T-cell (primary cell): Measurements from ENCODE around the gene TAF6L. TPM values are rescaled to one million over a fixed set of nuclear protein-coding genes. Genes with fewer than 3 reads are reported as not detected.
A peak's percentile ranks its signal among the peaks of the same experiment; 100 is the strongest.

ENCODE experiments used
- ATAC-seq, 4 experiments: fragments of 200-7000 bp in 3 of 4; fragments of 150-1000 bp in 1 of 4; cut with Tn5 transposase; replicated peaks in 1 of 4; 1 replicate in 3 of 4; 2 replicates in 1 of 4; pipeline ENCODE4 v1.10.0; 2021; ENCODE audit warnings: moderate library complexity in 3 of 4, mild to moderate bottlenecking in 2 of 4, moderate number of reproducible peaks in 1 of 4
- CTCF ChIA-PET, 2 donors: fragments of 300-600 bp; sonication (Branson Sonifier 250); formaldehyde crosslinking; loops; one replicate each; lab custom pipeline; 2022; ENCODE audit warnings: antibody characterized with exemption in 2 of 2; lab: Charles Lee
- POLR2A ChIA-PET, 2 donors: fragments of 300-600 bp; sonication (Branson Sonifier 250); formaldehyde crosslinking; loops; one replicate each; lab custom pipeline; 2022; ENCODE audit warnings: antibody characterized with exemption in 2 of 2; lab: Charles Lee
- DNase-seq, 35 experiments: peaks; one replicate each; pipeline versions ENCODE4 v3.0.0 to v3.0.0-alpha.2; 2013 to 2023
- H3K27ac ChIP-seq: one replicate; pipeline ENCODE4 v1.5.1; 2013; ENCODE audit warnings: low read length
- H3K27me3 ChIP-seq, 2 experiments: replicated peaks in 1 of 2; 1 replicate in 1 of 2; 2 replicates in 1 of 2; pipeline versions ENCODE4 v1.6.1 to v1.7.0; 2013; ENCODE audit warnings: low read length in 1 of 2, mixed read lengths in 1 of 2; ENCODE audit not compliant: control insufficient read depth in 2 of 2, insufficient read depth in 2 of 2; ENCODE audit errors: extremely low read depth in 1 of 2
- H3K36me3 ChIP-seq, 2 donors: 1 replicate in 1 of 2; 2 replicates in 1 of 2; pipeline versions ENCODE4 v1.6.1 to v1.7.0; 2013; ENCODE audit warnings: low read length in 1 of 2; ENCODE audit not compliant: control insufficient read depth in 2 of 2, insufficient read depth in 1 of 2; ENCODE audit errors: extremely low read depth in 1 of 2
- H3K4me1 ChIP-seq, 2 experiments: 1 replicate in 1 of 2; 2 replicates in 1 of 2; pipeline versions ENCODE4 v1.6.1 to v1.7.0; 2013; ENCODE audit warnings: low read length in 2 of 2, mixed read lengths in 1 of 2; ENCODE audit not compliant: insufficient read depth in 2 of 2, control insufficient read depth in 1 of 2; ENCODE audit errors: extremely low read depth in 1 of 2
- H3K4me3 ChIP-seq, 2 donors: 1 replicate in 1 of 2; 2 replicates in 1 of 2; pipeline versions ENCODE4 v1.5.1 to v1.7.0; 2013; ENCODE audit warnings: mild to moderate bottlenecking in 2 of 2, low read length in 1 of 2, moderate library complexity in 1 of 2; ENCODE audit not compliant: control insufficient read depth in 1 of 2; ENCODE audit errors: extremely low read depth in 1 of 2
- H3K9me3 ChIP-seq: 2 replicates; pipeline ENCODE4 v1.7.0; 2013
- H3K27ac Mint-ChIP-seq, 2 donors: one replicate each; pipeline ENCODE4 v1.8.0; 2020 to 2021; ENCODE audit warnings: mild to moderate bottlenecking in 2 of 2, mixed read lengths in 2 of 2
- H3K27me3 Mint-ChIP-seq, 2 donors: one replicate each; pipeline ENCODE4 v1.8.0; 2021 to 2022; ENCODE audit warnings: mixed read lengths in 2 of 2
- H3K36me3 Mint-ChIP-seq: one replicate; pipeline ENCODE4 v1.8.0; 2021; ENCODE audit warnings: mixed read lengths
- H3K4me1 Mint-ChIP-seq, 3 donors: one replicate each; pipeline ENCODE4 v1.8.0; 2020 to 2022; ENCODE audit warnings: mixed read lengths in 3 of 3, mild to moderate bottlenecking in 1 of 3
- H3K4me3 Mint-ChIP-seq, 3 donors: one replicate each; pipeline ENCODE4 v1.8.0; 2020 to 2022; ENCODE audit warnings: mild to moderate bottlenecking in 3 of 3, mixed read lengths in 3 of 3, moderate library complexity in 3 of 3
- H3K9me3 Mint-ChIP-seq, 3 donors: one replicate each; pipeline ENCODE4 v1.8.0; 2020 to 2022; ENCODE audit warnings: mixed read lengths in 3 of 3
- WGBS: methylation state at CpG from one replicate; pipeline ENCODE4 v1.1.5; 2013; ENCODE audit warnings: missing lambda C conversion rate; ENCODE audit not compliant: insufficient coverage; 5-methylcytosine and 5-hydroxymethylcytosine counted together
- total RNA-seq, 35 experiments: library from RNA in 6 of 35; stranded (reverse) in 6 of 35; fragments of 120-200 nt in 1 of 35; gene quantifications; one replicate each; pipeline versions ENCODE4 v1.2.1 to v1.2.4 and lab custom pipeline; 2013 to 2026

Gene TAF6L
- total RNA-seq, 5 donors from 2014 or later (not counting 1 experiment from before 2014, with no cell fraction given) = 15.1 to 29.5 (median 29.0) TPM

GRCh38 chr11:62786318-62787004 lies 15.3 kb downstream of the TAF6L start:
- peaks cover 34 to 45% (median 42%) of the 10 kb centered on the region in 3 donors for H3K4me1 Mint-ChIP-seq
- peak overlapping the region; percentile 82 to 91 (median 85) for H3K4me3 Mint-ChIP-seq
- H3K36me3 Mint-ChIP-seq = peaks cover 16% of the 10 kb centered on the region
- WGBS = 2% methylated on average over 51 of the region's 51 CpGs
- H3K27ac Mint-ChIP-seq = peak overlapping the region; percentile 93 to 95
- Histone ChIP-seq H3K36me3 (peaks cover 10 to 29% of the 10 kb centered on the region in 2 donors), H3K4me3 (peak overlapping the region; percentile 85 to 96), H3K27me3 (no peaks in the 10 kb centered on the region), H3K27ac (peak overlapping the region; percentile 61), H3K4me1 (peaks cover 14 to 44% of the 10 kb centered on the region in 2 experiments), H3K9me3 (no peaks in the 10 kb centered on the region)
- no peaks in the 10 kb centered on the region for H3K27me3 Mint-ChIP-seq
- DNase-seq = peak; percentile 55 to 91 (median 76)
- POLR2A ChIA-PET = interaction anchor here (0.6 to 4.0 kb wide), 10 partner anchors 14 to 121 kb away, joined by 3 to 23 read pairs (median 5); partner anchors contain the start of genes C11orf98 (in 1 of the 2), CSKMT (in 1 of the 2), HNRNPUL2 (in 1 of the 2) and STX5 (in 1 of the 2)
- CTCF ChIA-PET = interaction anchor here (0.6 to 3.4 kb wide), 26 partner anchors 12 to 362 kb away, joined by 3 to 32 read pairs (median 4); partner anchors contain the start of genes C11orf98 (in 1 of the 2), CSKMT (in 1 of the 2), HNRNPUL2 (in 1 of the 2) and NXF1 (in 1 of the 2)
- peak; percentile 69 to 76 (median 72) for ATAC-seq
- no peaks in the 10 kb centered on the region for H3K9me3 Mint-ChIP-seq

- Histone ChIP-seq H3K36me3 (peaks cover 7 to 27% of the 10 kb centered on the region in 2 donors), H3K4me1 (peaks cover 15 to 48% of the 10 kb centered on the region in 2 experiments), H3K27me3 (no peaks in the 10 kb centered on the region), H3K27ac (peak within 1 kb of the TSS; percentile 77), H3K9me3 (no peaks in the 10 kb centered on the region), H3K4me3 (peak within 1 kb of the TSS; percentile 85 to 96)
- CTCF ChIA-PET = interaction anchor here (0.6 to 3.4 kb wide), 19 partner anchors 13 to 362 kb away, joined by 3 to 32 read pairs (median 5); partner anchors contain the start of genes ZBTB3 (in 2 of the 2), HNRNPUL2 (in 1 of the 2), NXF1 (in 1 of the 2) and SLC3A2 (in 1 of the 2)
- under 1% methylated on average over 88 of the region's 88 CpGs for WGBS
- no peaks in the 10 kb centered on the region for H3K9me3 Mint-ChIP-seq
- no peaks in the 10 kb centered on the region for H3K27me3 Mint-ChIP-seq
- ATAC-seq (peak; percentile 70 to 78 (median 74)), DNase-seq (peak; percentile 93 to 100 (median 97))
- H3K4me1 Mint-ChIP-seq = peaks cover 37 to 49% (median 46%) of the 10 kb centered on the region in 3 donors
- POLR2A ChIA-PET = interaction anchor here (1.0 to 4.0 kb wide), 8 partner anchors 9 to 122 kb away, joined by 3 to 23 read pairs (median 5); partner anchors contain the start of genes C11orf98 (in 1 of the 2), CSKMT (in 1 of the 2), HNRNPUL2 (in 1 of the 2) and STX5 (in 1 of the 2)
- H3K36me3 Mint-ChIP-seq = peaks cover 18% of the 10 kb centered on the region
- H3K27ac Mint-ChIP-seq = peak within 1 kb of the TSS; percentile 95 to 96
- H3K4me3 Mint-ChIP-seq = peak within 1 kb of the TSS; percentile 91 to 93 (median 91)
These were observed 16.0 kb downstream of the TAF6L start, which contains the start of gene TMEM179B for GRCh38 chr11:62787005-62787759. Gene TMEM179B (plus strand): TSS chr11:62787402. CDS start chr11:62787432, 30 bp downstream.

- Mint-ChIP-seq H3K4me3 (peak overlapping the region; percentile 91 to 93 (median 91)), H3K4me1 (peaks cover 45 to 55% (median 51%) of the 10 kb centered on the region in 3 donors), H3K9me3 (no peaks in the 10 kb centered on the region), H3K27ac (peak overlapping the region; percentile 94 to 96), H3K27me3 (no peaks in the 10 kb centered on the region), H3K36me3 (peaks cover 18% of the 10 kb centered on the region)
- POLR2A ChIA-PET = interaction anchor here (0.6 to 4.0 kb wide), 5 partner anchors 10 to 66 kb away, joined by 3 to 23 read pairs (median 3); partner anchors contain the start of gene TAF6L (in 1 of the 2)
- H3K27me3 ChIP-seq = no peaks in the 10 kb centered on the region
- no peaks in the 10 kb centered on the region for H3K9me3 ChIP-seq
- no peak overlapping the region for H3K4me3 ChIP-seq
- no peak overlapping the region for H3K27ac ChIP-seq
- H3K4me1 ChIP-seq = peaks cover 21 to 58% of the 10 kb centered on the region in 2 experiments
- CTCF ChIA-PET = interaction anchor here (0.6 to 1.2 kb wide), 3 partner anchors 59 to 73 kb away, joined by 3 to 9 read pairs (median 4); no protein-coding TSS in a partner anchor
- DNase-seq (no peak), ATAC-seq (no peak)
- peaks cover 4 to 36% of the 10 kb centered on the region in 2 donors for H3K36me3 ChIP-seq
- WGBS = 71% methylated on average over 1 of the region's 5 CpGs
These were observed 17.8 kb downstream of the TAF6L start for GRCh38 chr11:62788991-62789390.

- no peak for DNase-seq
- no peaks in the 10 kb centered on the region for H3K27me3 Mint-ChIP-seq
- Histone ChIP-seq H3K27ac (no peak overlapping the region), H3K9me3 (no peaks in the 10 kb centered on the region), H3K4me3 (no peak overlapping the region), H3K4me1 (peaks cover 21 to 58% of the 10 kb centered on the region in 2 experiments), H3K36me3 (peaks cover 4 to 42% of the 10 kb centered on the region in 2 donors), H3K27me3 (no peaks in the 10 kb centered on the region)
- peaks cover 23% of the 10 kb centered on the region for H3K36me3 Mint-ChIP-seq
- 90% methylated on average over 2 of the region's 3 CpGs for WGBS
- H3K9me3 Mint-ChIP-seq = no peaks in the 10 kb centered on the region
- ChIA-PET POLR2A (interaction anchor here (0.6 to 4.0 kb wide), 4 partner anchors 35 to 66 kb away, joined by 3 to 23 read pairs (median 8); partner anchors contain the start of gene ZBTB3 (in 1 of the 2)), CTCF (interaction anchor here (0.6 to 0.7 kb wide), 3 partner anchors 19 to 385 kb away, joined by 3 to 8 read pairs (median 5); partner anchors contain the start of gene TAF6L (in 1 of the 2))
- H3K4me3 Mint-ChIP-seq = peak overlapping the region; percentile 91 to 93 (median 91)
- peaks cover 50 to 57% (median 54%) of the 10 kb centered on the region in 3 donors for H3K4me1 Mint-ChIP-seq
- H3K27ac Mint-ChIP-seq = peak overlapping the region; percentile 76 to 96
- ATAC-seq = no peak
These were observed 18.4 kb downstream of the TAF6L start for GRCh38 chr11:62789576-62789975.

GRCh38 chr11:62791501-62792201 lies 20.5 kb downstream of the TAF6L start, which contains the start of gene TMEM223:
Gene TMEM223 (minus strand): TSS chr11:62792006. CDS start chr11:62791994, 12 bp downstream.
- CTCF ChIA-PET = interaction anchor here (0.6 to 1.4 kb wide), 3 partner anchors 21 to 151 kb away, joined by 3 read pairs; no protein-coding TSS in a partner anchor
- H3K36me3 ChIP-seq = peaks cover 11 to 62% of the 10 kb centered on the region in 2 donors
- no peaks in the 10 kb centered on the region for H3K9me3 ChIP-seq
- ATAC-seq (peak; percentile 77 to 80 (median 78)), DNase-seq (peak; percentile 75 to 93 (median 87))
- peaks cover 15 to 49% of the 10 kb centered on the region in 2 experiments for H3K4me1 ChIP-seq
- H3K27ac ChIP-seq = peak within 1 kb of the TSS; percentile 69
- under 1% methylated on average over 53 of the region's 58 CpGs for WGBS
- peak within 1 kb of the TSS; percentile 90 to 96 for H3K4me3 ChIP-seq
- Mint-ChIP-seq H3K4me3 (peak within 1 kb of the TSS; percentile 83 to 91 (median 86)), H3K27me3 (no peaks in the 10 kb centered on the region), H3K9me3 (no peaks in the 10 kb centered on the region), H3K4me1 (peaks cover 45 to 52% (median 51%) of the 10 kb centered on the region in 3 donors), H3K27ac (peak within 1 kb of the TSS; percentile 94 to 96), H3K36me3 (peaks cover 39% of the 10 kb centered on the region)
- POLR2A ChIA-PET = interaction anchor here (0.6 to 1.0 kb wide), 3 partner anchors 13 to 1892 kb away, joined by 3 read pairs; no protein-coding TSS in a partner anchor
- H3K27me3 ChIP-seq = no peaks in the 10 kb centered on the region
